ENCODE data around the gene FLYWCH2.
"Not testable (repeated sequence)": the region's sequence is repeated elsewhere in the genome, so short reads cannot be mapped to it uniquely, and the experiment has no call there.

FLYWCH2 gene

DNA sequence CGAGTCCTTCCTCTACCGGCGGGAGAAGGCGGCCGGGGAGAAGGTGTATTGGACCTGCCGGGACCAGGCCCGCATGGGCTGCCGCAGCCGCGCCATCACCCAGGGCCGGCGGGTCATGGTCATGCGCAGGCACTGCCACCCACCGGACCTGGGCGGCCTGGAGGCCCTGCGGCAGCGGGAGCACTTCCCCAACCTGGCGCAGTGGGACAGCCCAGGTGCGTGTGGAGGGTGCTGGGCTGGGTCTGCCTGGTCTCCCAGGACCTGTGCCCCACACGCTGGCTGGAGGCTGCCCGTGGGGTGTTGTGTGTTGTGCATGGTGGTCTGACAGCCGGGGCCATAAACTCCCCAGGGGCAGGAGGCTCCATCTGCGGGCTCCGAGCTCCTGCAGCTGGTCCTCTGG lies 54.2 kb downstream of the FLYWCH2 start:
- no peak for DNase-seq (ENCODE audit: low read depth, low spot score)

DNA sequence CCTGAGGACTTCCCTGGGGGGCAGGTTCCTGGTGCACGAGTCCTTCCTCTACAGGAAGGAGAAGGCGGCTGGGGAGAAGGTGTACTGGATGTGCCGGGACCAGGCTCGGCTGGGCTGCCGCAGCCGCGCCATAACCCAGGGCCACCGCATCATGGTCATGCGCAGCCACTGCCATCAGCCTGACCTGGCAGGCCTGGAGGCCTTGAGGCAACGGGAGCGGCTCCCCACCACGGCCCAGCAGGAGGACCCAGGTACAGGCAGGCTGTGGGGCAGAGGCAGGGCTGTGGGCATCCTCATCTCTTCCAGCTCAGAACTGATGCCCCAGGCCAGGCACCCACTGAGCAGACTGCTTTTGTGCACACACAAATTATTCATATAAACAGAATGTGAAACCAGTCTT lies 55.2 kb downstream of the FLYWCH2 start:
- no peak for DNase-seq (ENCODE audit: low read depth, low spot score)

DNA sequence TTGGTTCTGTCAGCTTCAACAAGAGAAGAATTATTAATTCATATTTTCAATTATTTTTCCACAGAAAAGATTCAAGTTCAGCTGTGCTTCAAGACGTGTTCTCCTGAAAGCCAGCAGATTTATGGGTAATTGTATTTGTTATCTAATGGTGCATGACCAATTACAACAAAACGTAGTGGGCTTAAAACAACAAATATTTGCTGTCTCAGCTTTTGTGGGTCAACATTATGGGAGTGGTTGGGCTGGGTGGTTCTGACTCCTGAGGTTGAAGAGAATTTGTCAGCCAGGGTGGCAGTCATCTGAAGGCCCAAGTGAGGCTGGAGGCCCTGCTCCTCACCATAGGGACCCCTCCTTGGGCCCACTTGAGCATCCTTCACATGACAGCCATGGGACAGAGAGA lies 57.0 kb downstream of the FLYWCH2 start:
- DNase-seq (ENCODE audit: low read depth, low spot score), result no peak

DNA sequence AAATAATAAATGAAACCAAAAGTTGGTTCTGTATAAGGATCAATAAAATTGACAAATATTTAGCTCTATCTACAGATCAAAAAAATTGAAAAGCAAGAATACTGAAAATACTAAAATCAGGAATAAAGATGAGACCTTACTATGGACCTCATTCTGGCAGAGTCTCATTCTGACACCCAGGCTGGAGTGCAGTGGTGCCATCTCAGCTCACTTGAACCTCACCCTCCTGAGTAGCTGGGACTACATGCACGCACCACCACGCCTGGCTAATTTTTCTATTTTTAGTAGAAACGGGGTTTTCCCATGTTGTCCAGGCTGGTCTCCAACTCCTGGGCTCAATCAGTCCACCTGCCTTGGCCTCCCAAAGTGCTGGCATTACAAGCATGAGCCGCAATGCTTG lies 59.0 kb downstream of the FLYWCH2 start:
- DNase-seq (ENCODE audit: low read depth, low spot score), result no peak

DNA sequence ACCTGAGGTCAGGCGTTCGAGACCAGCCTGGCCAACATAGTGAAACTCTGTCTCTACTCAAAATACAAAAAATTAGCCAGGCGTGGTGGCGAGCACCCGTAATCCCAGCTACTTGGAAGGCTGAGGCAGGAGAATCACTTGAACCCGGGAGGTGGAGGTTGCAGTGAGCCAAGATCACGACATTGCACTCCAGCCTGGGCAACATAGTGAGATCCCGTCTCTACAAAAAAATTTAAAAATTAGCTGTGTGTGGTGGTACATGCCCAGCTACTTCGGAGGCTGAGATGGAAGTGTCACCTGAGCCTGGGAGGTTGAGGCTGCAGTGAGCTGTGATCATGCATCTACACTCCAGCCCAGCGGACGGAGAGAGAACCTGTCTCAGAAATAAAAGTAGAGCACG lies 60.7 kb downstream of the FLYWCH2 start:
- not testable (repeated sequence) for DNase-seq (ENCODE audit: low read depth, low spot score)

DNA sequence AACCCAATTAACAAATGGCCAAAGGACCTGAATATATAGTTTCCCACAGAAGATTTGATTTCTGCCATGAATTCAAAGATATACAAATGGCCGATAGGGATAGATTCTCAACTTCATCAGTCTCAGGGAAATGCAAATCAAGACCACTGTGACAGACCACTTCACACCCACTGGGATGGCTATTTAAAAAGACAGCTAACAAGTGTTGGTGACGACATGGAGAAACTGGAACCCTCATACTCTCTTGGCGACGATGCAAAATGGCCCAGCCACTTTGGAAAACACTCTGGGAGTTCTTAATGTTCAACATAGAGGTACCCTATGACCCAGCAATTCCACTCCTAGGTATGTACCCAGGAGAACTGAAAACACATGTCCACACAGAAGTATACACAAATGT lies 63.6 kb downstream of the FLYWCH2 start:
- DNase-seq (ENCODE audit: low read depth, low spot score), result no peak

Measured in astrocyte of the hippocampus (primary cell).